H1 (cell line): ENCODE results near the gene HPD. TPM values are rescaled to one million over a fixed set of nuclear protein-coding genes. Genes with fewer than 3 reads are reported as not detected.

ENCODE experiments used
- CTCF ChIA-PET: fragments of 300-600 bp; sonication (Branson Sonifier 250); formaldehyde crosslinking; loops from one replicate; lab custom pipeline; 2021; ENCODE audit not compliant: partially characterized antibody; lab: Charles Lee
- POLR2A ChIA-PET: fragments of 300-600 bp; sonication (Branson Sonifier 250); formaldehyde crosslinking; loops from one replicate; lab custom pipeline; 2021; ENCODE audit warnings: inconsistent platforms; ENCODE audit not compliant: partially characterized antibody; lab: Charles Lee
- DNase-seq, 2 experiments: peaks; one replicate each; pipeline versions ENCODE4 v3.0.0 to v3.0.0-alpha.2; 2010 to 2022; ENCODE audit warnings: low spot score in 2 of 2, low read depth in 1 of 2, mixed read lengths in 1 of 2
- FAIRE-seq: peaks from 2 replicates; lab custom pipeline; 2011; peaks lifted over from hg19 to GRCh38; lab: Jason Lieb, UNC
- H2AFZ ChIP-seq: 2 replicates; pipeline ENCODE4 v1.8.1; 2012; ENCODE audit warnings: low read length, inconsistent platforms
- H2AK5ac ChIP-seq: 2 replicates; pipeline ENCODE4 v1.6.1; 2013; ENCODE audit warnings: low read depth, low read length
- H2BK120ac ChIP-seq: replicated peaks from 2 replicates; pipeline ENCODE3; 2013; ENCODE audit warnings: low read depth, low read length, inconsistent platforms
- H2BK12ac ChIP-seq: 2 replicates; pipeline ENCODE4 v1.6.1; 2013; ENCODE audit warnings: low read depth, low read length
- H2BK15ac ChIP-seq: 2 replicates; pipeline ENCODE4 v1.6.1; 2013; ENCODE audit warnings: low read length
- H2BK20ac ChIP-seq: 2 replicates; pipeline ENCODE4 v1.6.1; 2013; ENCODE audit warnings: low read length
- H2BK5ac ChIP-seq: 2 replicates; pipeline ENCODE4 v1.6.1; 2013; ENCODE audit warnings: low read depth, low read length
- H3K14ac ChIP-seq: 2 replicates; pipeline ENCODE4 v1.6.1; 2013; ENCODE audit warnings: inconsistent platforms; ENCODE audit not compliant: insufficient read length
- H3K18ac ChIP-seq: 2 replicates; pipeline ENCODE4 v1.6.1; 2013; ENCODE audit warnings: low read length; ENCODE audit errors: extremely low read depth
- H3K23ac ChIP-seq: 2 replicates; pipeline ENCODE4 v1.6.1; 2013; ENCODE audit warnings: inconsistent platforms; ENCODE audit not compliant: insufficient read length
- H3K23me2 ChIP-seq: 2 replicates; pipeline ENCODE4 v1.6.1; 2013; ENCODE audit warnings: low read depth, low read length
- H3K27ac ChIP-seq: 2 replicates; pipeline ENCODE4 v1.6.1; 2011; ENCODE audit warnings: low read depth, low read length, inconsistent platforms
- H3K27me3 ChIP-seq, 4 experiments: replicated peaks in 1 of 4; 1 replicate in 1 of 4; 2 replicates in 3 of 4; pipeline versions ENCODE4 v1.6.1 to v1.8.1; 2011 to 2013; ENCODE audit warnings: low read length in 3 of 4, mild to moderate bottlenecking in 3 of 4, inconsistent platforms in 2 of 4, mixed read lengths in 2 of 4, moderate library complexity in 1 of 4; ENCODE audit not compliant: control insufficient read depth in 3 of 4, insufficient read depth in 3 of 4; ENCODE audit errors: extremely low read depth in 1 of 4
- H3K36me3 ChIP-seq, 4 experiments: 2 replicates each; pipeline versions ENCODE4 v1.6.1 to v1.8.1; 2011 to 2013; ENCODE audit warnings: mild to moderate bottlenecking in 4 of 4, low read length in 3 of 4, moderate library complexity in 2 of 4, control low read depth in 1 of 4, inconsistent platforms in 1 of 4; ENCODE audit not compliant: insufficient read depth in 4 of 4, control insufficient read depth in 2 of 4
- H3K4ac ChIP-seq: replicated peaks from 2 replicates; pipeline ENCODE3; 2013; ENCODE audit warnings: low read length, low read depth, mixed read lengths, inconsistent platforms; ENCODE audit not compliant: insufficient read length
- H3K4me1 ChIP-seq, 4 experiments: replicated peaks in 1 of 4; 1 replicate in 1 of 4; 2 replicates in 3 of 4; pipeline versions ENCODE4 v1.6.1 to v1.8.1; 2011 to 2013; ENCODE audit warnings: low read length in 3 of 4, inconsistent platforms in 2 of 4, mixed read lengths in 1 of 4; ENCODE audit not compliant: insufficient read depth in 4 of 4, control insufficient read depth in 3 of 4
- H3K4me2 ChIP-seq, 2 experiments: 2 replicates each; pipeline versions ENCODE4 v1.6.1 to v1.8.1; 2011 to 2013; ENCODE audit warnings: low read depth in 2 of 2, low read length in 2 of 2, control low read depth in 1 of 2, inconsistent platforms in 1 of 2, mild to moderate bottlenecking in 1 of 2; ENCODE audit not compliant: insufficient read depth in 1 of 2
- H3K4me3 ChIP-seq, 4 experiments: fragments of 200-600, 300-600 bp in 1 of 4; sonication (generic), shearing (Covaris generic), sonication (Bioruptor Twin) in 1 of 4; 2 replicates each; pipeline versions ENCODE4 v1.5.1 to v1.8.1; 2011 to 2016; ENCODE audit warnings: low read length in 4 of 4, low read depth in 3 of 4, control low read depth in 2 of 4, inconsistent platforms in 2 of 4, mild to moderate bottlenecking in 2 of 4, mixed read lengths in 1 of 4, moderate library complexity in 1 of 4; ENCODE audit not compliant: insufficient read depth in 2 of 4; ENCODE audit errors: extremely low read depth in 1 of 4
- H3K56ac ChIP-seq: replicated peaks from 2 replicates; pipeline ENCODE3; 2013; ENCODE audit warnings: low read depth, mild to moderate bottlenecking, mixed read lengths, low read length, inconsistent platforms; ENCODE audit not compliant: insufficient read length
- H3K79me1 ChIP-seq: 2 replicates; pipeline ENCODE4 v1.6.1; 2013; ENCODE audit warnings: low read depth, low read length, control low read depth
- H3K79me2 ChIP-seq, 2 experiments: 2 replicates each; pipeline versions ENCODE4 v1.6.1 to v1.8.1; 2012 to 2013; ENCODE audit warnings: low read length in 2 of 2, mild to moderate bottlenecking in 2 of 2, inconsistent platforms in 1 of 2; ENCODE audit not compliant: insufficient read depth in 2 of 2, control insufficient read depth in 1 of 2
- H3K9ac ChIP-seq, 4 experiments: replicated peaks in 1 of 4; 1 replicate in 1 of 4; 2 replicates in 3 of 4; pipeline versions ENCODE4 v1.6.1 to v1.8.1; 2011 to 2013; ENCODE audit warnings: low read depth in 3 of 4, low read length in 3 of 4, control low read depth in 2 of 4, mild to moderate bottlenecking in 2 of 4, moderate library complexity in 2 of 4, inconsistent platforms in 1 of 4; ENCODE audit errors: extremely low read depth in 1 of 4
- H3K9me3 ChIP-seq, 2 experiments: 2 replicates each; pipeline versions ENCODE4 v1.6.1 to v1.8.1; 2012 to 2013; ENCODE audit warnings: mild to moderate bottlenecking in 2 of 2, moderate library complexity in 2 of 2, control low read depth in 1 of 2, inconsistent platforms in 1 of 2, low read depth in 1 of 2, low read length in 1 of 2, mixed read lengths in 1 of 2; ENCODE audit not compliant: insufficient read depth in 2 of 2
- H4K20me1 ChIP-seq, 2 experiments: replicated peaks in 1 of 2; 2 replicates each; pipeline versions ENCODE3 to v1.8.1; 2011 to 2013; ENCODE audit warnings: inconsistent platforms in 2 of 2, low read length in 2 of 2, mild to moderate bottlenecking in 1 of 2; ENCODE audit not compliant: insufficient read depth in 2 of 2, control insufficient read depth in 1 of 2
- H4K5ac ChIP-seq: 2 replicates; pipeline ENCODE4 v1.6.1; 2013; ENCODE audit warnings: low read length, low read depth, mixed read lengths, inconsistent platforms; ENCODE audit not compliant: insufficient read length
- H4K8ac ChIP-seq: 2 replicates; pipeline ENCODE4 v1.8.0; 2013; ENCODE audit warnings: mild to moderate bottlenecking, moderate library complexity, low read length, inconsistent platforms; ENCODE audit not compliant: insufficient read depth; ENCODE audit errors: extremely low read depth
- H4K91ac ChIP-seq: replicated peaks from 2 replicates; pipeline ENCODE3; 2013; ENCODE audit warnings: low read length, mixed read lengths, inconsistent platforms; ENCODE audit not compliant: insufficient read length
- ASH2L ChIP-seq: fragments of 200-600, 300-600 bp; sonication (generic); IDR thresholded peaks from one replicate; pipeline ENCODE4 v1.7.1; 2017; ENCODE audit warnings: low read length
- CHD2 ChIP-seq: IDR thresholded peaks from 2 replicates; pipeline ENCODE4 v1.6.1; 2012; ENCODE audit warnings: low read length, improper control_type of control experiment
- HDAC6 ChIP-seq: IDR thresholded peaks from one replicate; pipeline ENCODE4 v1.7.1; 2012; ENCODE audit warnings: low read depth, mild to moderate bottlenecking, inconsistent platforms, low read length, moderate library complexity
- JUND ChIP-seq: IDR thresholded peaks from 2 replicates; pipeline ENCODE4 v1.6.1; 2011; ENCODE audit warnings: mild to moderate bottlenecking, improper control_type of control experiment, low read length
- POLR2A ChIP-seq, 2 experiments: IDR thresholded peaks; 1 replicate in 1 of 2; 2 replicates in 1 of 2; pipeline ENCODE4 v1.6.1; 2011; ENCODE audit warnings: low read depth in 2 of 2, low read length in 2 of 2, mild to moderate bottlenecking in 2 of 2; ENCODE audit errors: control extremely low read depth in 1 of 2
- RNF2 ChIP-seq: fragments of 200-900, 300-1000 bp; sonication (generic); IDR thresholded peaks from 2 replicates; pipeline ENCODE4 v1.7.1; 2016; ENCODE audit warnings: borderline replicate concordance, low read depth, mild to moderate bottlenecking, antibody characterized with exemption, low read length; ENCODE audit not compliant: poor library complexity, severe bottlenecking; ENCODE audit errors: missing control alignments
- SIRT6 ChIP-seq: IDR thresholded peaks from one replicate; pipeline ENCODE4 v1.7.1; 2012; ENCODE audit warnings: low read length, inconsistent platforms
- TEAD4 ChIP-seq: IDR thresholded peaks from 2 replicates; pipeline ENCODE4 v1.6.1; 2012; ENCODE audit warnings: low read depth, low read length, inconsistent platforms, mixed read lengths
- WGBS, 2 experiments: shearing (Covaris generic) in 1 of 2; methylation state at CpG; one replicate each; pipeline versions ENCODE4 v1.1.6 to v1.1.7; 2013 to 2015; ENCODE audit warnings: low lambda C conversion rate in 2 of 2, mixed read lengths in 2 of 2, inconsistent platforms in 1 of 2, low coverage in 1 of 2, missing lambda C conversion rate in 1 of 2; ENCODE audit not compliant: insufficient replicate concordance in 2 of 2, insufficient coverage in 1 of 2, insufficient read length in 1 of 2; ENCODE audit errors: extremely low coverage in 1 of 2, missing lambda C conversion rate in 1 of 2; 5-methylcytosine and 5-hydroxymethylcytosine counted together
- polyA plus RNA-seq, 7 experiments: library from polyadenylated mRNA; depleted of rRNA in 3 of 7; stranded (reverse) in 5 of 7; unstranded in 2 of 7; fragments of >200 nt in 5 of 7; fragments of 200-250 nt in 2 of 7; gene quantifications; 1 replicate in 5 of 7; 2 replicates in 1 of 7; 4 replicates in 1 of 7; pipeline versions ENCODE4 v1.2.1 to v1.2.3, GENCODE V29; 2011 to 2013; ENCODE audit warnings: missing spikeins in 2 of 7, mixed read lengths in 2 of 7
- total RNA-seq: library from RNA; stranded (reverse); fragmentation: NEBNext Ultra II Directional; extraction: Animal tissue kit (Norgen Biotek cat#: 25700); gene quantifications from 2 replicates; pipeline ENCODE4 v1.2.1, GENCODE V29; 2021
- TF ChIP-seq, protein P1 (sequence below): IDR thresholded peaks from 2 replicates; pipeline ENCODE4 v1.6.1; 2011; ENCODE audit warnings: low read length, improper control_type of control experiment

Gene HPD
- total and polyA plus RNA-seq, 2 of the 8 experiments (the other 6 are each of a cell fraction or from before 2014, with no cell fraction given), result 0.48 to 0.56 TPM

DNA sequence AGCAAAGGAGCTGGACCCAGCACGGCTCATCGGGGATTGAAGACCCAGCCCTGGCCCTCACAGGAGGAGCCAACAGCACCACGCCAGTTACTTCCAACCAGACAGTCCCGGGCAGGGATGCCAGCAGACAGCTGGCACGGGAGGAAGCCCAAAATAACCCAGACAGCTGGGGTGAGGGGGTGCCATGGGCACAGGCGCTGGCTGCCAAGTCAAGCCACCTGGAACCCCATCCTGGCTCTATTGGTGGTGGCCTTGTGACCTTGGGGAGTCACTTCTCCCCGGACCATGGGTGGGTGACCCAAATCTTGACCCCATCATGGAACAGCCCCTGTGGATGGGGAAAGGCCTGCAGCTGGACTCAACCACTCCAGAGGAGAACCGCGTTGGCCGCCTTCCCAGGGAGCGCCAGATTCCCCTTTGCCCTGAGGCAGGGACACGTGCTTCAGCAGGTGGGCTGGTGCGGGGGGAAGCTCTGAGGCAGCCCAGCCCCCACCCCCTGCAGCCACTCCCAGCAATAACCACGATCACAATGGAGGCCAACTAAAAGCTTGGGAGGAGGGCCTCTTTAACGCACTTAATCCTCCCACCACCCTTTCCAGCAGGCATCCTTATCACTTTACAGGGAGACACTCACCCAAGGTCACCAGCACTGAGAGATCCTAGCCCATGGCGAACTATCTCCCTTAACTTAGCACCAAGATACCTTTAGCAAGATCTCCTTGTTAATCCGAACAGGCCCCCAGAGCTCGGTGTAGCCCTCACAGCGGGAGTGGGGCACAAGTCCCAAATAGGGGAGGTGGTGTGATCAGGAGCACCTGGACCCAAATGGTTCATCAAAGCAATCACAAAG is 60.5 kb downstream of the HPD start:
- ChIA-PET POLR2A (interaction anchor here (0.9 to 34.9 kb wide), 13 partner anchors 2 to 256 kb away, joined by 3 to 958 read pairs (median 4); partner anchors contain the start of genes PSMD9, RHOF and SETD1B), CTCF (interaction anchor here (0.8 to 18.2 kb wide), 7 partner anchors 10 to 256 kb away, joined by 3 to 363 read pairs (median 114); partner anchors contain the start of genes PSMD9 and SETD1B)
- Histone ChIP-seq H2BK5ac (peak overlapping the region; percentile 84), H3K4me2 (peak overlapping the region; percentile 66 to 92; a peak in 3 of 4 replicates), H3K23ac (no peak overlapping the region), H3K27me3 (no peaks in the 10 kb centered on the region), H3K79me2 (peaks cover 0 to 38% of the 10 kb centered on the region in 2 experiments; a peak in 2 of 4 replicates), H2AK5ac (no peak overlapping the region), H3K4me1 (peaks cover 11 to 34% (median 19%) of the 10 kb centered on the region in 4 experiments), H3K23me2 (peaks cover 25% of the 10 kb centered on the region; the same call in 1 of the 2 replicates), H3K9me3 (no peaks in the 10 kb centered on the region), H3K56ac (no peak overlapping the region), H3K4me3 (peak overlapping the region in 3 of 4 experiments; percentile 14 to 47 (median 32); a peak in 3 of 8 replicates), H2AFZ (no peak overlapping the region), H2BK12ac (peak overlapping the region; percentile 50; the same call in 1 of the 2 replicates), H3K27ac (no peak overlapping the region), H4K91ac (no peak overlapping the region), H4K20me1 (peaks cover 6 to 13% of the 10 kb centered on the region in 2 experiments), H3K36me3 (peaks cover 0 to 16% (median 3%) of the 10 kb centered on the region in 4 experiments; a peak in 4 of 8 replicates), H2BK15ac (no peak overlapping the region; the same call in 1 of the 2 replicates), H2BK20ac (no peak overlapping the region), H3K9ac (no peak overlapping the region), H3K18ac (peak overlapping the region; percentile 89; the same call in 1 of the 2 replicates), H4K5ac (no peak overlapping the region), H3K79me1 (0 out of 2 replicates have a peak, but pooled peaks cover 6% of the 10 kb centered on the region), H2BK120ac (no peak overlapping the region), H4K8ac (no peak overlapping the region), H3K14ac (no peak overlapping the region), H3K4ac (peak overlapping the region; percentile 5)
- FAIRE-seq (no peak), DNase-seq (no peak)
- 77% methylated on average over 18 of the region's 19 CpGs; no CpG with 5 or more reads in 1 of the 2 experiments for WGBS, 2 experiments
- TF ChIP-seq SIRT6 (no peak), POLR2A (IDR thresholded peaks at IDR 0.05; ENCODE audit: control extremely low read depth in 1 of 2, low read depth in 2 of 2, low read length in 2 of 2) (peak in 1 of 2 experiments; percentile 45; a peak in 2 of 3 replicates), CHD2 (no peak), JUND (no peak), ASH2L (no peak), TEAD4 (no peak), RNF2 (no peak), HDAC6 (no peak)
- TF ChIP-seq, protein P1, sequence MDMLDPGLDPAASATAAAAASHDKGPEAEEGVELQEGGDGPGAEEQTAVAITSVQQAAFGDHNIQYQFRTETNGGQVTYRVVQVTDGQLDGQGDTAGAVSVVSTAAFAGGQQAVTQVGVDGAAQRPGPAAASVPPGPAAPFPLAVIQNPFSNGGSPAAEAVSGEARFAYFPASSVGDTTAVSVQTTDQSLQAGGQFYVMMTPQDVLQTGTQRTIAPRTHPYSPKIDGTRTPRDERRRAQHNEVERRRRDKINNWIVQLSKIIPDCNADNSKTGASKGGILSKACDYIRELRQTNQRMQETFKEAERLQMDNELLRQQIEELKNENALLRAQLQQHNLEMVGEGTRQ, result no peak
